ENCODE results near the gene CES2. TPM values are rescaled to one million over a fixed set of nuclear protein-coding genes. Genes with fewer than 3 reads are reported as not detected.

The CES2 gene
- total and polyA plus RNA-seq, 2 experiments from 2014 or later = 52.8 to 72.8 TPM

DNA sequence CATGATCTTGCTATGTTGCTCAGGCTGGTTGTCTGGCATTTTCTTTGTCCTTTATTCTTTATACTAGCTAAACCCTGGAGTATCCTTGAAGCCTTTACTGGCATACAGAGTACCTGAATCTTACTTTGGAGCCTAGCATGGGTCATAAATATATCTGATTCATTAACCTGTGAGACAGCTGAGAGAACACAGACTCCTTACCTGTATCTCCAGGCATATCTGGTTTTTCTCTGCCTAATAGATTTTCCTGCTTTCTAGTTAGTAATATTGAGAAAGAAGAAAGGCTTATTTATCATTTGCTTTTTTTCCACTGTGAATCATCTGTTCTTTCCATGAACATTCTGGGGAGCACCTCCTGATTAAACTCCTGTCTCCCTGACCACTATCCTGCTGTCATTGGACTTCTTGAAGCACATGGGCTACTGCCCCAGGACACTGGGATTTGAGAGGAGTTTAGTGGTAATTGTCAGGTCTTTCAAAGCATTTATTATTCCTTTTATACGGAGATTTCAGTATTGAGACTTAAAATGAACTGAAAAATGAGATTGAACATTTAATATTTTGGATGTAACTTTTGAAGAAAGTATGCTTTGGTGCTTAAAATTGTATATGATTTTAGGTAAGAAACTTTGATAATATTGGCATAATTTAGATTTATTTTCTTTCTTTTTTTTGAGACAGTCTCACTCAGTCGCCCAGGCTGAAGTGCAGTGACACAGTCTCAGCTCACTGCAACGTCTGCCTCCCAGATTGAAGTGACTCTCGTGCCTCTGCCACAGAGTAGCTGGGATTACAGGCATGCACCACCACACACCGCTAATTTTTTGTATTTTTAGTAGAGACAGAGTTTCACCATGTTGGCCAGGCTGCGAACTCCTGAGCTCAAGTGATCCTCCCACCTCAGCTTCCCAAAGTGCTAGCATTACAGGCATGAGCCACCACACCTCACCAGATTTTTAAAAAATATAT is 46.4 kb upstream of the CES2 start:
- peaks cover 8% of the 10 kb centered on the region for H3K79me2 ChIP-seq
- H3K9me2 ChIP-seq (replicated peaks; ENCODE audit: insufficient read depth) = no peaks in the 10 kb centered on the region
- H2AFZ ChIP-seq = no peak overlapping the region
- DNase-seq (ENCODE audit: low spot score) = no peak
- TF ChIP-seq EZH2phosphoT487 (IDR thresholded peaks at IDR 0.05; ENCODE audit: low read depth, severe bottlenecking, unreplicated experiment) = no peak
- TF ChIP-seq, protein P1, sequence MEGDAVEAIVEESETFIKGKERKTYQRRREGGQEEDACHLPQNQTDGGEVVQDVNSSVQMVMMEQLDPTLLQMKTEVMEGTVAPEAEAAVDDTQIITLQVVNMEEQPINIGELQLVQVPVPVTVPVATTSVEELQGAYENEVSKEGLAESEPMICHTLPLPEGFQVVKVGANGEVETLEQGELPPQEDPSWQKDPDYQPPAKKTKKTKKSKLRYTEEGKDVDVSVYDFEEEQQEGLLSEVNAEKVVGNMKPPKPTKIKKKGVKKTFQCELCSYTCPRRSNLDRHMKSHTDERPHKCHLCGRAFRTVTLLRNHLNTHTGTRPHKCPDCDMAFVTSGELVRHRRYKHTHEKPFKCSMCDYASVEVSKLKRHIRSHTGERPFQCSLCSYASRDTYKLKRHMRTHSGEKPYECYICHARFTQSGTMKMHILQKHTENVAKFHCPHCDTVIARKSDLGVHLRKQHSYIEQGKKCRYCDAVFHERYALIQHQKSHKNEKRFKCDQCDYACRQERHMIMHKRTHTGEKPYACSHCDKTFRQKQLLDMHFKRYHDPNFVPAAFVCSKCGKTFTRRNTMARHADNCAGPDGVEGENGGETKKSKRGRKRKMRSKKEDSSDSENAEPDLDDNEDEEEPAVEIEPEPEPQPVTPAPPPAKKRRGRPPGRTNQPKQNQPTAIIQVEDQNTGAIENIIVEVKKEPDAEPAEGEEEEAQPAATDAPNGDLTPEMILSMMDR (IDR thresholded peaks at IDR 0.05; ENCODE audit: poor library complexity) = no peak
- no peak for TF ChIP-seq EZH2 (IDR thresholded peaks at IDR 0.05; ENCODE audit: borderline replicate concordance)
- no peaks in the 10 kb centered on the region for H3K27me3 ChIP-seq
- no peaks in the 10 kb centered on the region for H3K36me3 ChIP-seq (replicated peaks; ENCODE audit: insufficient read depth, low read depth)
- H3K4me3 ChIP-seq = no peak overlapping the region
- no peaks in the 10 kb centered on the region for H3K4me1 ChIP-seq (ENCODE audit: insufficient read depth)
- no peak overlapping the region for H3K27ac ChIP-seq
- H4K20me1 ChIP-seq (ENCODE audit: insufficient read depth, poor library complexity, severe bottlenecking) = no peaks in the 10 kb centered on the region
- no peak overlapping the region for H3K4me2 ChIP-seq
- WGBS (ENCODE audit: low lambda C conversion rate, missing lambda C conversion rate) = 91% methylated on average over 6 of the region's 6 CpGs
- no peaks in the 10 kb centered on the region for H3K9me3 ChIP-seq (ENCODE audit: low read depth)

DNA sequence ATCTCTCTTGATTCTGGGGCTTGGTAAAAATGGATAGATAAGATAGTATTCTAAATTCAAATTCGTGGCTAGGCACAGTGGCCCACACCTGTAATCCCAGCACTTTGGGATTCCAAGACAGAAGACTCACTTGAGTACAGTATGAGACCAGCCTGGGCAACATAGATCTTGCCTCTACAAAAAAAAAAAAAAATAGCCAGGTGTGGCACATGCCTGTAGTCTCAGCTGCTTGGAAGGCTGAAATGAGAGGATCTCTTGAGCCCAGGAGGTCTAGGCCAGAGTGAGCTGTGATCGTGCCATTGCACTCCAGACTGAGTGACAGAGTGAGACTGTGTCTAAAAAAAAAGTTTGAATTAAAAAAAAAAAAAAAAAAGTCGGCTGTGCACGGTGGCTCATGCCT is 45.7 kb upstream of the CES2 start:
- H2AFZ ChIP-seq = no peak overlapping the region
- no peak for DNase-seq (ENCODE audit: low spot score)
- H3K36me3 ChIP-seq (replicated peaks; ENCODE audit: insufficient read depth, low read depth) = no peaks in the 10 kb centered on the region
- no peaks in the 10 kb centered on the region for H4K20me1 ChIP-seq (ENCODE audit: insufficient read depth, poor library complexity, severe bottlenecking)
- H3K4me2 ChIP-seq = no peak overlapping the region
- H3K9me3 ChIP-seq (ENCODE audit: low read depth) = no peaks in the 10 kb centered on the region
- no peaks in the 10 kb centered on the region for H3K4me1 ChIP-seq (ENCODE audit: insufficient read depth)
- no peak overlapping the region for H3K27ac ChIP-seq
- TF ChIP-seq EZH2phosphoT487 (IDR thresholded peaks at IDR 0.05; ENCODE audit: low read depth, severe bottlenecking, unreplicated experiment) (no peak), EZH2 (IDR thresholded peaks at IDR 0.05; ENCODE audit: borderline replicate concordance) (no peak)
- TF ChIP-seq, protein P1 (IDR thresholded peaks at IDR 0.05; ENCODE audit: poor library complexity) = no peak
- H3K9me2 ChIP-seq (replicated peaks; ENCODE audit: insufficient read depth) = no peaks in the 10 kb centered on the region
- 72% methylated on average over 4 of the region's 4 CpGs for WGBS (ENCODE audit: low lambda C conversion rate, missing lambda C conversion rate)
- peaks cover 3% of the 10 kb centered on the region for H3K79me2 ChIP-seq
- H3K4me3 ChIP-seq = no peak overlapping the region
- no peaks in the 10 kb centered on the region for H3K27me3 ChIP-seq

DNA sequence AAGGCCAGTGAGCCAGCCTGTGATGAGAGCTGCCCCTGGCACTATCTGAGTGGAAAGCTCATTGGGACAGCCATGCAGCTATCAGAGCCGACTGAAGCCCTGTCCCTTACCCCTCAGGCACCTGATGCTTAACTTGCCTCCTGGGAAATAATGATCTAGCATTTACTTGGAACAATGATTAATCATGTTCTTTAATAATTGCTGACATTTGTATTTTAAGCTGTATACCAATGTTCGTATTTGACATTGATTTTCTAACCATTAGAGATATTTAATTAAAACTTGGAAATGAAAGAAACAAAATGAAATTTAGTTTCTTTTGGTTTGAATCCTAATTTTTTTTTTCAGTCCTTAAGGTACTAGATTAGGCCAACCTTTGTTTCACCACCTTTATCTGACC is 44.5 kb upstream of the CES2 start:
- no peaks in the 10 kb centered on the region for H4K20me1 ChIP-seq (ENCODE audit: insufficient read depth, poor library complexity, severe bottlenecking)
- 83% methylated on average over 2 of the region's 2 CpGs for WGBS (ENCODE audit: low lambda C conversion rate, missing lambda C conversion rate)
- DNase-seq (ENCODE audit: low spot score) = no peak
- H3K36me3 ChIP-seq (replicated peaks; ENCODE audit: insufficient read depth, low read depth) = no peaks in the 10 kb centered on the region
- H3K4me2 ChIP-seq = no peak overlapping the region
- TF ChIP-seq EZH2 (IDR thresholded peaks at IDR 0.05; ENCODE audit: borderline replicate concordance) (no peak), EZH2phosphoT487 (IDR thresholded peaks at IDR 0.05; ENCODE audit: low read depth, severe bottlenecking, unreplicated experiment) (no peak)
- TF ChIP-seq, protein P1 (IDR thresholded peaks at IDR 0.05; ENCODE audit: poor library complexity) = no peak
- H2AFZ ChIP-seq = no peak overlapping the region
- H3K4me3 ChIP-seq = no peak overlapping the region
- no peaks in the 10 kb centered on the region for H3K9me3 ChIP-seq (ENCODE audit: low read depth)
- H3K79me2 ChIP-seq = peaks cover 3% of the 10 kb centered on the region
- H3K27me3 ChIP-seq = no peaks in the 10 kb centered on the region
- H3K9me2 ChIP-seq (replicated peaks; ENCODE audit: insufficient read depth) = no peaks in the 10 kb centered on the region
- no peaks in the 10 kb centered on the region for H3K4me1 ChIP-seq (ENCODE audit: insufficient read depth)
- H3K27ac ChIP-seq = no peak overlapping the region
